Ascending aorta (tissue), 2 donors: ENCODE measurements around the gene KLHDC9. TPM values are rescaled to one million over a fixed set of nuclear protein-coding genes. Genes with fewer than 3 reads are reported as not detected.

Source experiments
- DNase-seq, 2 donors: peaks; one replicate each; pipeline ENCODE4 v3.0.0-alpha.2; 2019; ENCODE audit warnings: low spot score in 2 of 2
- H3K27ac ChIP-seq, 2 donors: fragments of 200-600 bp; sonication (generic); one replicate each; pipeline ENCODE4 v1.5.1; 2016 to 2017; ENCODE audit warnings: mild to moderate bottlenecking in 1 of 2
- H3K27me3 ChIP-seq: fragments of 200-600 bp; sonication (generic); one replicate; pipeline ENCODE4 v1.5.1; 2017
- H3K36me3 ChIP-seq, 2 donors: fragments of 200-600 bp; sonication (generic); one replicate each; pipeline ENCODE4 v1.5.1; 2016
- H3K4me1 ChIP-seq, 2 donors: fragments of 200-600 bp; sonication (generic); one replicate each; pipeline ENCODE4 v1.5.1; 2016 to 2017; ENCODE audit warnings: mild to moderate bottlenecking in 1 of 2
- H3K4me3 ChIP-seq, 2 donors: fragments of 200-600 bp; sonication (generic); one replicate each; pipeline ENCODE4 v1.5.1; 2016 to 2017; ENCODE audit warnings: mild to moderate bottlenecking in 1 of 2
- H3K9me3 ChIP-seq, 2 donors: fragments of 200-600 bp; sonication (generic); one replicate each; pipeline ENCODE4 v1.5.1; 2016
- intact Hi-C: fragments of 100-400 bp; cut with DNase I; formaldehyde crosslinking; loops from one replicate; pipeline ENCODE4 v1.15.1; 2023
- total RNA-seq: library from RNA; depleted of rRNA; stranded (reverse); fragments of >200 nt; gene quantifications from one replicate; pipeline ENCODE4 v1.1.0, GENCODE V29; 2016
- TF ChIP-seq, protein P1 (sequence below), 3 experiments: fragments of 200-600 bp in 2 of 3; fragments of 450-650 bp in 1 of 3; sonication (generic) in 2 of 3; IDR thresholded peaks; one replicate each; pipeline ENCODE4 v1.5.1; 2016 to 2019; ENCODE audit warnings: antibody characterized with exemption in 3 of 3, mild to moderate bottlenecking in 1 of 3, moderate library complexity in 1 of 3

KLHDC9 gene
- total RNA-seq, 1 donor from 2014 or later, result 0.32 TPM

GRCh38 chr1:161083748-161084596 is 14.2 kb upstream of the KLHDC9 start:
- TF ChIP-seq, protein P1, sequence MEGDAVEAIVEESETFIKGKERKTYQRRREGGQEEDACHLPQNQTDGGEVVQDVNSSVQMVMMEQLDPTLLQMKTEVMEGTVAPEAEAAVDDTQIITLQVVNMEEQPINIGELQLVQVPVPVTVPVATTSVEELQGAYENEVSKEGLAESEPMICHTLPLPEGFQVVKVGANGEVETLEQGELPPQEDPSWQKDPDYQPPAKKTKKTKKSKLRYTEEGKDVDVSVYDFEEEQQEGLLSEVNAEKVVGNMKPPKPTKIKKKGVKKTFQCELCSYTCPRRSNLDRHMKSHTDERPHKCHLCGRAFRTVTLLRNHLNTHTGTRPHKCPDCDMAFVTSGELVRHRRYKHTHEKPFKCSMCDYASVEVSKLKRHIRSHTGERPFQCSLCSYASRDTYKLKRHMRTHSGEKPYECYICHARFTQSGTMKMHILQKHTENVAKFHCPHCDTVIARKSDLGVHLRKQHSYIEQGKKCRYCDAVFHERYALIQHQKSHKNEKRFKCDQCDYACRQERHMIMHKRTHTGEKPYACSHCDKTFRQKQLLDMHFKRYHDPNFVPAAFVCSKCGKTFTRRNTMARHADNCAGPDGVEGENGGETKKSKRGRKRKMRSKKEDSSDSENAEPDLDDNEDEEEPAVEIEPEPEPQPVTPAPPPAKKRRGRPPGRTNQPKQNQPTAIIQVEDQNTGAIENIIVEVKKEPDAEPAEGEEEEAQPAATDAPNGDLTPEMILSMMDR (IDR thresholded peaks at IDR 0.05), result no peak
- Histone ChIP-seq H3K36me3 (no peaks in the 10 kb centered on the region), H3K4me3 (no peak overlapping the region), H3K4me1 (no peaks in the 10 kb centered on the region), H3K9me3 (no peaks in the 10 kb centered on the region), H3K27me3 (no peaks in the 10 kb centered on the region), H3K27ac (no peak overlapping the region)
- no peak for DNase-seq
- intact Hi-C loops, result no loop called here

DNA sequence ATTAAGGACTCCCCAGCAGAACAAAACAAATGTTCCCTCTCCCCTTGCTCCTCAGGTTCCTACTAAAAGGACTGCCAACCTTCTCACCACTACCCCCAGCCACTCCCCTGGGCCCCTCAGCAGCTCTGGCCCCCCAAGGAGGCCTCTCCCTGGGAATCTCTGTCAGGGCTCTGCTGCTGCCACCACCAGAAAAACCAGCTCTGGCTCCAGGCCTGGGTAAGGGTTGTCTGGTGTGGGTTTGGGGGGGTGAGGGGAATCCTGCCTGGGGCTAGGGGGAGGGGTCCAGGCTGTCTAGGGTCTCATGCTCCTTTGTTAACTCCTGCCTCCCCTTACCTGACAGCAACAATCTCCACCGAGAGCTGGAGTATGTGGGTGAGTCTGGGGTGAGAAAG is 13.6 kb upstream of the KLHDC9 start:
- DNase-seq, result no peak
- Histone ChIP-seq H3K27me3 (no peaks in the 10 kb centered on the region), H3K36me3 (no peaks in the 10 kb centered on the region), H3K4me1 (no peaks in the 10 kb centered on the region), H3K4me3 (no peak overlapping the region), H3K9me3 (no peaks in the 10 kb centered on the region), H3K27ac (no peak overlapping the region)
- intact Hi-C loops, result no loop called here
- TF ChIP-seq, protein P1 (IDR thresholded peaks at IDR 0.05), result no peak

DNA sequence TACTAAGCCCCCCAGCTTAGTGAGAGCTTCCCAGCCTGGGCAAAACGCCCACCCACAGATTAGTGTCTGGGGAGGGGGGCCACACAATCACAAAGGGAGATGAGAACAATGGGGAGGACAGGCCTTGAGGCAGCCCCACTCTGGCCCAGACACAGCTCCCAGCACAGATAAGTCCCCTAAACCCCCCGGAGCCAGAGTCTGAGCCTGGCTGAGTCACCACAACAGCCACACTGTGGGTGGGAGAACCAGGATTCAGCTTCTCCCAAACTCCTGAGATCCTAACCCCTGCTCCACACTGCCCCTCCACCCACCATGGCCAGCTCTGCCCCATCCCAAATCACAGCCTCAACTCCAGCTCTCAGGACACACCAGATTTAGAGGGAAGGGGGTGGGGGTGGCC is 13.0 kb upstream of the KLHDC9 start:
- intact Hi-C loops, result no loop called here
- no peaks in the 10 kb centered on the region for H3K9me3 ChIP-seq
- TF ChIP-seq, protein P1 (IDR thresholded peaks at IDR 0.05), result no peak
- no peaks in the 10 kb centered on the region for H3K36me3 ChIP-seq
- no peaks in the 10 kb centered on the region for H3K27me3 ChIP-seq
- DNase-seq, result no peak
- H3K4me3 ChIP-seq, result no peak overlapping the region
- no peaks in the 10 kb centered on the region for H3K4me1 ChIP-seq
- no peak overlapping the region for H3K27ac ChIP-seq

DNA sequence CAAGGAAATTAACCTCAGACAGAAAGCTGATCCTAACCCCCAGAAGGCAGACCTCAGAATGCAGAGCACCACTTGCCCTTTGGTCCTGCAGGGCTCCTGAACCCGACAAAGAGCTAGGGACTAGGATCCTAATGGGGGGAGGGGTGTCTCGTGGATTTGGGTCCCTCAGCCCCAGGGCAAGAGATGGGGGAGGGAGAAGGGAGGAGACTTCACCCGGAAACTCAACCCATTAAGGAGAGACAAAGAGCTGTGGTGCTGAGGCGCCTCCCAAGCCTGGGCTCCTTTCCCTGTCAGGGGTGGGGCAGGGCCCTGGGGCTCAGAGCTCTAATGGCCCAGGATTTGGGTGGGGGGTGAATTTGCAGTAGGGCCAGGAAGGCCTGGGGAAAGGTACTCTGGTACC is 11.7 kb upstream of the KLHDC9 start:
- no peak overlapping the region for H3K4me3 ChIP-seq
- H3K36me3 ChIP-seq, result no peaks in the 10 kb centered on the region
- TF ChIP-seq, protein P1 (IDR thresholded peaks at IDR 0.05), result no peak
- H3K4me1 ChIP-seq, result no peaks in the 10 kb centered on the region
- no peaks in the 10 kb centered on the region for H3K27me3 ChIP-seq
- no peak for DNase-seq
- H3K27ac ChIP-seq, result no peak overlapping the region
- H3K9me3 ChIP-seq, result no peaks in the 10 kb centered on the region
- intact Hi-C loops, result no loop called here

GRCh38 chr1:161088587-161089110 is 9.5 kb upstream of the KLHDC9 start:
- H3K36me3 ChIP-seq, result no peaks in the 10 kb centered on the region

More at GRCh38 chr1:161088587-161089110, 9.5 kb upstream of the KLHDC9 start:
- Histone ChIP-seq H3K27ac (no peak overlapping the region), H3K27me3 (no peaks in the 10 kb centered on the region), H3K9me3 (no peaks in the 10 kb centered on the region), H3K4me1 (no peaks in the 10 kb centered on the region), H3K4me3 (no peak overlapping the region)
- DNase-seq, result no peak
- intact Hi-C loops, result no loop called here
- TF ChIP-seq, protein P1 (IDR thresholded peaks at IDR 0.05), result no peak
